ENCODE measurements around the gene NOP16. TPM values are rescaled to one million over a fixed set of nuclear protein-coding genes. Genes with fewer than 3 reads are reported as not detected.

The NOP16 gene
- total and polyA plus RNA-seq, 2 donors (not counting 1 experiment from before 2014, with no cell fraction given) = 11.1 to 26.3 TPM

- Histone ChIP-seq H3K4me2 (ENCODE audit: extremely low read depth, insufficient read depth, low read length) (no peak overlapping the region), H3K4me1 (ENCODE audit: control insufficient read depth, extremely low read depth, insufficient read depth, low read length) (no peaks in the 10 kb centered on the region), H3K9me3 (ENCODE audit: control insufficient read depth, insufficient read depth, low read depth, low read length) (no peaks in the 10 kb centered on the region), H3K36me3 (ENCODE audit: control insufficient read depth, insufficient read depth, low read length) (peaks cover 12% of the 10 kb centered on the region), H3K79me2 (ENCODE audit: control insufficient read depth, insufficient read depth, low read length) (peaks cover 8% of the 10 kb centered on the region), H3K27me3 (ENCODE audit: control insufficient read depth, insufficient read depth, low read length) (no peaks in the 10 kb centered on the region), H2AFZ (ENCODE audit: low read length) (no peak overlapping the region), H3K27ac (ENCODE audit: insufficient read depth, low read length) (no peak overlapping the region), H3K9ac (ENCODE audit: insufficient read depth, low read length) (no peak overlapping the region), H4K20me1 (ENCODE audit: control insufficient read depth, extremely low read depth, insufficient read depth, low read length) (no peaks in the 10 kb centered on the region), H3K4me3 (replicated peaks in 1 of 4; ENCODE audit: control extremely low read depth in 1 of 4, insufficient read depth in 1 of 4, low read depth in 3 of 4, low read length in 4 of 4) (no peak overlapping the region)
- DNase-seq (ENCODE audit: low read depth in 2 of 2) = no peak
- TF ChIP-seq CTCF (conservative IDR thresholded peaks at IDR 0.05 in 1 of 2, IDR thresholded peaks at IDR 0.05 in 1 of 2; ENCODE audit: low read depth in 1 of 2, low read length in 2 of 2) (no peak), EZH2 (IDR thresholded peaks at IDR 0.05; ENCODE audit: low read length, missing control alignments) (no peak)
Observed at GRCh38 chr5:176406436-176407052, 18.1 kb upstream of the NOP16 start.

- Histone ChIP-seq H3K4me2 (ENCODE audit: extremely low read depth, insufficient read depth, low read length) (no peak overlapping the region), H4K20me1 (ENCODE audit: control insufficient read depth, extremely low read depth, insufficient read depth, low read length) (no peaks in the 10 kb centered on the region), H3K9ac (ENCODE audit: insufficient read depth, low read length) (no peak overlapping the region), H3K27ac (ENCODE audit: insufficient read depth, low read length) (no peak overlapping the region), H3K9me3 (ENCODE audit: control insufficient read depth, insufficient read depth, low read depth, low read length) (no peaks in the 10 kb centered on the region), H3K4me3 (replicated peaks in 1 of 4; ENCODE audit: control extremely low read depth in 1 of 4, insufficient read depth in 1 of 4, low read depth in 3 of 4, low read length in 4 of 4) (no peak overlapping the region), H3K27me3 (ENCODE audit: control insufficient read depth, insufficient read depth, low read length) (no peaks in the 10 kb centered on the region), H2AFZ (ENCODE audit: low read length) (no peak overlapping the region), H3K4me1 (ENCODE audit: control insufficient read depth, extremely low read depth, insufficient read depth, low read length) (no peaks in the 10 kb centered on the region), H3K36me3 (ENCODE audit: control insufficient read depth, insufficient read depth, low read length) (peaks cover 12% of the 10 kb centered on the region), H3K79me2 (ENCODE audit: control insufficient read depth, insufficient read depth, low read length) (peaks cover 6% of the 10 kb centered on the region)
- no peak for TF ChIP-seq CTCF (conservative IDR thresholded peaks at IDR 0.05 in 1 of 2, IDR thresholded peaks at IDR 0.05 in 1 of 2; ENCODE audit: low read depth in 1 of 2, low read length in 2 of 2)
- TF ChIP-seq EZH2 (IDR thresholded peaks at IDR 0.05; ENCODE audit: low read length, missing control alignments) = no peak
- no peak for DNase-seq (ENCODE audit: low read depth in 2 of 2)
Observed at GRCh38 chr5:176405656-176406435, 17.4 kb upstream of the NOP16 start.

GRCh38 chr5:176401281-176402205 is 13.1 kb upstream of the NOP16 start:
- no peaks in the 10 kb centered on the region for H3K27me3 ChIP-seq (ENCODE audit: control insufficient read depth, insufficient read depth, low read length)
- H3K4me2 ChIP-seq (ENCODE audit: extremely low read depth, insufficient read depth, low read length) = no peak overlapping the region
- no peaks in the 10 kb centered on the region for H3K4me1 ChIP-seq (ENCODE audit: control insufficient read depth, extremely low read depth, insufficient read depth, low read length)
- no peaks in the 10 kb centered on the region for H4K20me1 ChIP-seq (ENCODE audit: control insufficient read depth, extremely low read depth, insufficient read depth, low read length)
- no peak overlapping the region for H3K9ac ChIP-seq (ENCODE audit: insufficient read depth, low read length)
- DNase-seq (ENCODE audit: low read depth in 2 of 2) = no peak
- peaks cover 10% of the 10 kb centered on the region for H3K36me3 ChIP-seq (ENCODE audit: control insufficient read depth, insufficient read depth, low read length)
- TF ChIP-seq CTCF (conservative IDR thresholded peaks at IDR 0.05 in 1 of 2, IDR thresholded peaks at IDR 0.05 in 1 of 2; ENCODE audit: low read depth in 1 of 2, low read length in 2 of 2) (no peak), EZH2 (IDR thresholded peaks at IDR 0.05; ENCODE audit: low read length, missing control alignments) (no peak)
- no peak overlapping the region for H3K27ac ChIP-seq (ENCODE audit: insufficient read depth, low read length)
- no peaks in the 10 kb centered on the region for H3K79me2 ChIP-seq (ENCODE audit: control insufficient read depth, insufficient read depth, low read length)
- no peaks in the 10 kb centered on the region for H3K9me3 ChIP-seq (ENCODE audit: control insufficient read depth, insufficient read depth, low read depth, low read length)
- no peak overlapping the region for H3K4me3 ChIP-seq (replicated peaks in 1 of 4; ENCODE audit: control extremely low read depth in 1 of 4, insufficient read depth in 1 of 4, low read depth in 3 of 4, low read length in 4 of 4)
- H2AFZ ChIP-seq (ENCODE audit: low read length) = no peak overlapping the region

Measured in fibroblast of lung (primary cell).